H9 (cell line): ENCODE measurements around the gene GATA5. TPM values are rescaled to one million over a fixed set of nuclear protein-coding genes. Genes with fewer than 3 reads are reported as not detected.

Source experiments
- DNase-seq: peaks from one replicate; pipeline ENCODE4 v3.0.0-alpha.2; 2017
- H2AFZ ChIP-seq: one replicate; pipeline ENCODE4 v1.6.1; 2013; ENCODE audit warnings: mild to moderate bottlenecking, low read length, control low read depth, moderate library complexity
- H2AK5ac ChIP-seq: 2 replicates; pipeline ENCODE4 v1.6.1; 2013; ENCODE audit warnings: low read length, control low read depth, mixed read lengths; ENCODE audit not compliant: insufficient read length
- H2BK120ac ChIP-seq: one replicate; pipeline ENCODE4 v1.6.1; 2013; ENCODE audit warnings: low read depth, mild to moderate bottlenecking, low read length, control low read depth, inconsistent platforms; ENCODE audit not compliant: poor library complexity, severe bottlenecking
- H2BK12ac ChIP-seq: 2 replicates; pipeline ENCODE4 v1.6.1; 2013; ENCODE audit warnings: low read length, control low read depth, mixed read lengths, low read depth; ENCODE audit not compliant: insufficient read length
- H2BK15ac ChIP-seq: 2 replicates; pipeline ENCODE4 v1.6.1; 2013; ENCODE audit warnings: low read depth, low read length, control low read depth
- H2BK20ac ChIP-seq: one replicate; pipeline ENCODE4 v1.6.1; 2013; ENCODE audit warnings: low read depth, mild to moderate bottlenecking, low read length, control low read depth, inconsistent platforms; ENCODE audit not compliant: poor library complexity, severe bottlenecking
- H2BK5ac ChIP-seq: 2 replicates; pipeline ENCODE4 v1.6.1; 2013; ENCODE audit warnings: low read length, control low read depth, mixed read lengths; ENCODE audit not compliant: insufficient read length
- H3K14ac ChIP-seq: 2 replicates; pipeline ENCODE4 v1.6.1; 2013; ENCODE audit warnings: low read length, control low read depth; ENCODE audit not compliant: insufficient read depth
- H3K18ac ChIP-seq: 2 replicates; pipeline ENCODE4 v1.6.1; 2013; ENCODE audit warnings: low read depth, mild to moderate bottlenecking, mixed read lengths, low read length, control low read depth; ENCODE audit not compliant: insufficient read length
- H3K23ac ChIP-seq: 2 replicates; pipeline ENCODE4 v1.6.1; 2013; ENCODE audit warnings: low read length, control low read depth, mixed read lengths, low read depth; ENCODE audit not compliant: insufficient read length
- H3K23me2 ChIP-seq: 2 replicates; pipeline ENCODE4 v1.6.1; 2013; ENCODE audit warnings: low read depth, mild to moderate bottlenecking, mixed read lengths, low read length, control low read depth; ENCODE audit not compliant: insufficient read length, poor library complexity, severe bottlenecking
- H3K27ac ChIP-seq: 2 replicates; pipeline ENCODE4 v1.5.1; 2013; ENCODE audit warnings: low read length, control low read depth, mixed read lengths, low read depth; ENCODE audit not compliant: insufficient read length
- H3K27me3 ChIP-seq: 2 replicates; pipeline ENCODE4 v1.6.1; 2013; ENCODE audit warnings: low read length, control low read depth, inconsistent platforms; ENCODE audit not compliant: insufficient read depth
- H3K4ac ChIP-seq: 2 replicates; pipeline ENCODE4 v1.6.1; 2013; ENCODE audit warnings: low read depth, mild to moderate bottlenecking, control low read depth, inconsistent platforms, low read length, moderate library complexity
- H3K4me1 ChIP-seq: 2 replicates; pipeline ENCODE4 v1.6.1; 2013; ENCODE audit warnings: low read length, control low read depth, inconsistent platforms; ENCODE audit not compliant: insufficient read depth
- H3K4me2 ChIP-seq: 2 replicates; pipeline ENCODE4 v1.6.1; 2013; ENCODE audit warnings: low read length, control low read depth, mixed read lengths; ENCODE audit not compliant: insufficient read length, insufficient read depth
- H3K56ac ChIP-seq: 2 replicates; pipeline ENCODE4 v1.6.1; 2013; ENCODE audit warnings: low read depth, mild to moderate bottlenecking, mixed read lengths, low read length, control low read depth; ENCODE audit not compliant: insufficient read length
- H3K79me1 ChIP-seq: 2 replicates; pipeline ENCODE4 v1.6.1; 2013; ENCODE audit warnings: low read depth, mild to moderate bottlenecking, moderate library complexity, low read length, control low read depth, inconsistent platforms; ENCODE audit not compliant: insufficient read depth, poor library complexity, severe bottlenecking
- H3K79me2 ChIP-seq: 2 replicates; pipeline ENCODE4 v1.6.1; 2013; ENCODE audit warnings: low read length, control low read depth, inconsistent platforms; ENCODE audit not compliant: insufficient read depth
- H3K9ac ChIP-seq: 2 replicates; pipeline ENCODE4 v1.6.1; 2013; ENCODE audit warnings: low read length, control low read depth, mixed read lengths; ENCODE audit not compliant: insufficient read length; ENCODE audit errors: extremely low read depth
- H3K9me3 ChIP-seq: one replicate; pipeline ENCODE4 v1.6.1; 2013; ENCODE audit warnings: low read depth, low read length, inconsistent platforms; ENCODE audit not compliant: control insufficient read depth
- H3T11ph ChIP-seq: one replicate; pipeline ENCODE4 v1.6.1; 2013; ENCODE audit warnings: mild to moderate bottlenecking, low read length, control low read depth, inconsistent platforms
- H4K20me1 ChIP-seq: one replicate; pipeline ENCODE4 v1.6.1; 2013; ENCODE audit not compliant: control insufficient read depth, insufficient read length, insufficient read depth
- H4K5ac ChIP-seq: 2 replicates; pipeline ENCODE4 v1.6.1; 2013; ENCODE audit warnings: low read depth, mild to moderate bottlenecking, mixed read lengths, low read length, control low read depth; ENCODE audit not compliant: insufficient read length
- H4K8ac ChIP-seq: replicated peaks from 2 replicates; pipeline ENCODE4 v1.6.1; 2013; ENCODE audit warnings: low read length, control low read depth, mixed read lengths, low read depth; ENCODE audit not compliant: insufficient read length
- H4K91ac ChIP-seq: 2 replicates; pipeline ENCODE4 v1.6.1; 2013; ENCODE audit warnings: low read depth, mild to moderate bottlenecking, moderate library complexity, mixed read lengths, low read length, control low read depth; ENCODE audit not compliant: insufficient read length
- H3K27ac Mint-ChIP-seq, 3 experiments: 2 replicates in 2 of 3; 3 replicates in 1 of 3; pipeline ENCODE4 v1.8.0; 2020 to 2021; ENCODE audit warnings: mixed read lengths in 3 of 3, mild to moderate bottlenecking in 1 of 3, moderate library complexity in 1 of 3
- H3K27me3 Mint-ChIP-seq: 2 replicates; pipeline ENCODE4 v1.8.0; 2021; ENCODE audit warnings: low read depth, mild to moderate bottlenecking, moderate library complexity, mixed read lengths
- H3K36me3 Mint-ChIP-seq, 3 experiments: 2 replicates in 2 of 3; 3 replicates in 1 of 3; pipeline ENCODE4 v1.8.0; 2020 to 2021; ENCODE audit warnings: low read depth in 3 of 3, mixed read lengths in 3 of 3; ENCODE audit not compliant: insufficient read depth in 1 of 3
- H3K4me1 Mint-ChIP-seq, 2 experiments: 2 replicates each; pipeline ENCODE4 v1.8.0; 2020; ENCODE audit warnings: mixed read lengths in 2 of 2
- H3K4me3 Mint-ChIP-seq, 2 experiments: 2 replicates in 1 of 2; 3 replicates in 1 of 2; pipeline ENCODE4 v1.8.0; 2020 to 2021; ENCODE audit warnings: mild to moderate bottlenecking in 2 of 2, mixed read lengths in 2 of 2, moderate library complexity in 1 of 2
- H3K9me3 Mint-ChIP-seq, 2 experiments: 2 replicates in 1 of 2; 3 replicates in 1 of 2; pipeline ENCODE4 v1.8.0; 2020; ENCODE audit warnings: mild to moderate bottlenecking in 2 of 2, mixed read lengths in 2 of 2, moderate library complexity in 1 of 2
- WGBS: extraction: QIAGEN DNeasy Blood & Tissue Kit; methylation state at CpG from one replicate; pipeline ENCODE4 v1.1.7; 2013; ENCODE audit warnings: missing lambda C conversion rate, low lambda C conversion rate, mixed read lengths; ENCODE audit not compliant: insufficient read length; ENCODE audit errors: extremely low coverage; 5-methylcytosine and 5-hydroxymethylcytosine counted together
- total RNA-seq: library from RNA; stranded (reverse); gene quantifications from 2 replicates; pipeline ENCODE4 v1.2.1, GENCODE V29; 2021
- TF ChIP-seq, protein P1 (sequence below): fragments of 200-600 bp; sonication (generic); conservative IDR thresholded peaks from 3 replicates; pipeline ENCODE4 v1.8.0; 2021; ENCODE audit warnings: antibody characterized with exemption, mild to moderate bottlenecking

The GATA5 gene
- total RNA-seq, 1 experiment from 2014 or later: 0.24 TPM

DNA sequence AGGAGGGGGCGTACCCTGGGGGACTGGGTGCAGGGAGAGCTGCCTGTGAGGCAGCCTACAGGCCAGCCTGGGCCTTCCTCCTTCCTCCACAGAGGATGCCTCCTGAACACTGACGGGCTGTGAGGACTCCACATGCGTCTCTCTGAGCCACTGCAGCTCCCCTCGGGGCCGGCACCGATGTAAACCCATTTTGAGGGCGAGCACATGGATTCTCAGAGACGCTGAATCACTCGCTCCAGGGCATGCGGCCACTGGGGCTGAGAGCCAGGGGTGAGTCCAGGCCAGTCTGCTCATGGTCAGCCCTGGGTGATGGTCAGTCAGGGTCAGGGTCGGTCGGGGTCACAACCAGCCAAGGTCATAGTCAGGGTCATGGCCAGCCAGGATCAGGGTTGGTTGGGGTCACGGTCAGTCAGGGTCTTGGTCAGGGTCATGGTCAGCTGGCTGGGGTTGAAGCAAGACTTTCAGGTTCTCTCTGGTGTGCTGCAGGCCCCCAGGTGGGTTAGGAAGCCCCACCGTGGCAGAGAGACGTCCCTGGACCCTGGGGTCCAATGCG, 33.7 kb downstream of the GATA5 start:
- Mint-ChIP-seq H3K4me3 (no peak overlapping the region), H3K4me1 (no peaks in the 10 kb centered on the region; a peak in 1 of 4 replicates), H3K27me3 (peaks cover 23% of the 10 kb centered on the region), H3K36me3 (no peaks in the 10 kb centered on the region; a peak in 1 of 7 replicates), H3K27ac (peak overlapping the region in 1 of 3 experiments; percentile 74; a peak in 1 of 7 replicates), H3K9me3 (no peaks in the 10 kb centered on the region)
- H4K5ac ChIP-seq: no peak overlapping the region
- no peak overlapping the region for H2AFZ ChIP-seq
- no peak overlapping the region for H2BK15ac ChIP-seq
- H3K9ac ChIP-seq: no peak overlapping the region
- no peak overlapping the region for H3K56ac ChIP-seq
- no peaks in the 10 kb centered on the region for H3K9me3 ChIP-seq
- TF ChIP-seq, protein P1, sequence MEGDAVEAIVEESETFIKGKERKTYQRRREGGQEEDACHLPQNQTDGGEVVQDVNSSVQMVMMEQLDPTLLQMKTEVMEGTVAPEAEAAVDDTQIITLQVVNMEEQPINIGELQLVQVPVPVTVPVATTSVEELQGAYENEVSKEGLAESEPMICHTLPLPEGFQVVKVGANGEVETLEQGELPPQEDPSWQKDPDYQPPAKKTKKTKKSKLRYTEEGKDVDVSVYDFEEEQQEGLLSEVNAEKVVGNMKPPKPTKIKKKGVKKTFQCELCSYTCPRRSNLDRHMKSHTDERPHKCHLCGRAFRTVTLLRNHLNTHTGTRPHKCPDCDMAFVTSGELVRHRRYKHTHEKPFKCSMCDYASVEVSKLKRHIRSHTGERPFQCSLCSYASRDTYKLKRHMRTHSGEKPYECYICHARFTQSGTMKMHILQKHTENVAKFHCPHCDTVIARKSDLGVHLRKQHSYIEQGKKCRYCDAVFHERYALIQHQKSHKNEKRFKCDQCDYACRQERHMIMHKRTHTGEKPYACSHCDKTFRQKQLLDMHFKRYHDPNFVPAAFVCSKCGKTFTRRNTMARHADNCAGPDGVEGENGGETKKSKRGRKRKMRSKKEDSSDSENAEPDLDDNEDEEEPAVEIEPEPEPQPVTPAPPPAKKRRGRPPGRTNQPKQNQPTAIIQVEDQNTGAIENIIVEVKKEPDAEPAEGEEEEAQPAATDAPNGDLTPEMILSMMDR: no peak
- H4K91ac ChIP-seq: no peak overlapping the region
- H4K8ac ChIP-seq: no peak overlapping the region
- H3K4me2 ChIP-seq: no peak overlapping the region
- no peak overlapping the region for H2AK5ac ChIP-seq
- no peaks in the 10 kb centered on the region for H3K27me3 ChIP-seq
- WGBS: no CpG with 5 or more reads among the region's 16 CpGs
- no peak overlapping the region for H2BK5ac ChIP-seq
- H3K79me2 ChIP-seq: no peaks in the 10 kb centered on the region
- no peak overlapping the region for H3K4ac ChIP-seq
- no peaks in the 10 kb centered on the region for H3K4me1 ChIP-seq
- no peak overlapping the region for H3T11ph ChIP-seq
- H3K18ac ChIP-seq: no peak overlapping the region
- H3K23me2 ChIP-seq: no peaks in the 10 kb centered on the region
- no peak overlapping the region for H2BK12ac ChIP-seq
- no peak overlapping the region for H2BK20ac ChIP-seq
- H3K14ac ChIP-seq: no peak overlapping the region; the same call in 1 of the 2 replicates
- H2BK120ac ChIP-seq: no peak overlapping the region
- H3K79me1 ChIP-seq: no peaks in the 10 kb centered on the region
- H3K23ac ChIP-seq: no peak overlapping the region
- H4K20me1 ChIP-seq: no peaks in the 10 kb centered on the region
- H3K27ac ChIP-seq: no peak overlapping the region
- no peak for DNase-seq
